RWPE2 (cell line): ENCODE results near the gene ATXN2L.

Experiments
- ATAC-seq: fragments of 200-7000 bp; cut with Tn5 transposase; 3 replicates; pipeline ENCODE4 v1.9.1; 2021; ENCODE audit warnings: low read depth
- DNase-seq: peaks from one replicate; pipeline ENCODE4 v3.0.0-alpha.2; 2020; ENCODE audit warnings: low spot score
- H3K27ac ChIP-seq: fragments of 450-650 bp; 2 replicates; pipeline ENCODE4 v1.5.1; 2017; ENCODE audit warnings: mild to moderate bottlenecking; ENCODE audit not compliant: poor library complexity, severe bottlenecking
- H3K27me3 ChIP-seq: fragments of 250-450 bp; sonication (Bioruptor Pico); 2 replicates; pipeline ENCODE4 v1.5.1; 2021; ENCODE audit warnings: mild to moderate bottlenecking, moderate library complexity; ENCODE audit not compliant: insufficient read depth, poor library complexity, severe bottlenecking
- H3K36me3 ChIP-seq: fragments of 250-450 bp; sonication (Bioruptor Pico); 2 replicates; pipeline ENCODE4 v1.5.1; 2020; ENCODE audit warnings: low read depth, mild to moderate bottlenecking, moderate library complexity
- H3K4me1 ChIP-seq: fragments of 250-450 bp; sonication (Bioruptor Pico); 2 replicates; pipeline ENCODE4 v1.5.1; 2021; ENCODE audit warnings: mild to moderate bottlenecking, moderate library complexity; ENCODE audit not compliant: insufficient read depth, poor library complexity, severe bottlenecking
- H3K4me3 ChIP-seq: fragments of 250-450 bp; sonication (Bioruptor Pico); 2 replicates; pipeline ENCODE4 v1.5.1; 2021; ENCODE audit warnings: mild to moderate bottlenecking, moderate library complexity; ENCODE audit not compliant: severe bottlenecking
- H3K9me3 ChIP-seq: fragments of 250-450 bp; sonication (Bioruptor Pico); 2 replicates; pipeline ENCODE4 v1.5.1; 2021; ENCODE audit warnings: mild to moderate bottlenecking, moderate library complexity; ENCODE audit not compliant: severe bottlenecking
- CTCF ChIP-seq: fragments of 450-650 bp; IDR thresholded peaks from one replicate; pipeline ENCODE4 v1.5.1; 2017; ENCODE audit warnings: mild to moderate bottlenecking, moderate library complexity; ENCODE audit not compliant: poor library complexity, severe bottlenecking

ATXN2L gene

GRCh38 chr16:28872952-28873351 is 50.2 kb downstream of the ATXN2L start:
- no peaks in the 10 kb centered on the region for H3K27me3 ChIP-seq
- DNase-seq (no peak), ATAC-seq (no peak)
- no peak overlapping the region for H3K27ac ChIP-seq
- TF ChIP-seq CTCF = no peak
- H3K4me1 ChIP-seq = no peaks in the 10 kb centered on the region
- H3K9me3 ChIP-seq = no peaks in the 10 kb centered on the region
- H3K4me3 ChIP-seq = no peak overlapping the region
- peaks cover 50% of the 10 kb centered on the region for H3K36me3 ChIP-seq

GRCh38 chr16:28873543-28874201 is 50.9 kb downstream of the ATXN2L start:
- ATAC-seq = no peak; the same call in 2 of the 3 replicates
- Histone ChIP-seq H3K4me1 (no peaks in the 10 kb centered on the region), H3K27me3 (no peaks in the 10 kb centered on the region), H3K9me3 (no peaks in the 10 kb centered on the region), H3K4me3 (no peak overlapping the region), H3K27ac (no peak overlapping the region), H3K36me3 (peaks cover 42% of the 10 kb centered on the region)
- TF ChIP-seq CTCF = peak; percentile 37
- DNase-seq = no peak

- Histone ChIP-seq H3K27me3 (no peaks in the 10 kb centered on the region), H3K27ac (no peak overlapping the region), H3K9me3 (no peaks in the 10 kb centered on the region), H3K4me3 (no peak overlapping the region), H3K4me1 (no peaks in the 10 kb centered on the region), H3K36me3 (peaks cover 35% of the 10 kb centered on the region)
- ATAC-seq = no peak
- DNase-seq = no peak
- no peak for TF ChIP-seq CTCF
Measured at GRCh38 chr16:28874406-28874805, 51.6 kb downstream of the ATXN2L start.

- Histone ChIP-seq H3K27me3 (no peaks in the 10 kb centered on the region), H3K4me3 (no peak overlapping the region), H3K27ac (no peak overlapping the region), H3K9me3 (no peaks in the 10 kb centered on the region), H3K36me3 (peaks cover 25% of the 10 kb centered on the region), H3K4me1 (peaks cover 4% of the 10 kb centered on the region)
- ATAC-seq (no peak), DNase-seq (no peak)
- no peak for TF ChIP-seq CTCF
Measured at GRCh38 chr16:28875134-28876018, 52.6 kb downstream of the ATXN2L start.
